OCI-LY3 (cell line): ENCODE data around the gene DAPP1.

Source experiments
- H2AFZ ChIP-seq: fragments of 200-600, 300-600 bp; shearing (Covaris generic); 2 replicates; pipeline ENCODE4 v1.6.0; 2014; ENCODE audit warnings: antibody characterized with exemption, low read depth, low read length
- H3K27ac ChIP-seq: fragments of 200-600, 300-600 bp; sonication (generic); 2 replicates; pipeline ENCODE4 v1.5.1; 2014; ENCODE audit warnings: mild to moderate bottlenecking, low read length, moderate library complexity, mixed read lengths
- H3K27me3 ChIP-seq: fragments of 200-600, 300-600 bp; sonication (generic); 2 replicates; pipeline ENCODE4 v1.6.1; 2014; ENCODE audit warnings: low read depth, low read length, mixed read lengths
- H3K36me3 ChIP-seq: fragments of 200-600, 300-600 bp; sonication (generic); replicated peaks from 2 replicates; pipeline ENCODE3; 2014; ENCODE audit warnings: low read depth, low read length, mixed read lengths
- H3K4me1 ChIP-seq: fragments of 300-600, 200-600 bp; sonication (generic); 2 replicates; pipeline ENCODE4 v1.6.1; 2014; ENCODE audit warnings: low read length, mixed read lengths
- H3K4me2 ChIP-seq: fragments of 200-600, 300-600 bp; sonication (generic); 2 replicates; pipeline ENCODE4 v1.6.1; 2014; ENCODE audit warnings: low read length, mixed read lengths
- H3K4me3 ChIP-seq: fragments of 300-600, 200-600 bp; sonication (generic); 2 replicates; pipeline ENCODE4 v1.5.1; 2014; ENCODE audit warnings: antibody characterized with exemption, mild to moderate bottlenecking, low read length, moderate library complexity
- H3K79me2 ChIP-seq: fragments of 300-600, 200-600 bp; shearing (Covaris generic); 2 replicates; pipeline ENCODE4 v1.6.1; 2014; ENCODE audit warnings: mild to moderate bottlenecking, low read length, mixed read lengths
- H3K9ac ChIP-seq: fragments of 300-600, 200-600 bp; shearing (Covaris generic); 2 replicates; pipeline ENCODE4 v1.6.0; 2014; ENCODE audit warnings: mild to moderate bottlenecking, low read length, moderate library complexity
- H3K9me3 ChIP-seq: fragments of 200-600, 300-600 bp; shearing (Covaris generic); 2 replicates; pipeline ENCODE4 v1.6.1; 2014; ENCODE audit warnings: low read length, mixed read lengths; ENCODE audit not compliant: insufficient read depth
- H4K20me1 ChIP-seq: fragments of 200-600, 300-600 bp; sonication (generic); 2 replicates; pipeline ENCODE4 v1.6.1; 2016; ENCODE audit warnings: low read length, mixed read lengths; ENCODE audit not compliant: insufficient read depth
- CTCF ChIP-seq: fragments of 200-600, 300-600 bp; sonication (generic); IDR thresholded peaks from 2 replicates; pipeline ENCODE4 v1.5.1; 2014; ENCODE audit warnings: antibody characterized with exemption, low read length, low read depth
- EZH2phosphoT487 ChIP-seq: fragments of 200-600 bp; shearing (Covaris generic); IDR thresholded peaks from 2 replicates; pipeline ENCODE4 v1.6.1; 2018; ENCODE audit warnings: antibody characterized with exemption, mixed run types, low read depth

Gene DAPP1

GRCh38 chr4:99824070-99824599 is 7.5 kb downstream of the DAPP1 start:
- TF ChIP-seq CTCF (no peak), EZH2phosphoT487 (no peak)
- Histone ChIP-seq H3K4me1 (peaks cover 50% of the 10 kb centered on the region), H3K79me2 (peaks cover 95% of the 10 kb centered on the region)

GRCh38 chr4:99825272-99825671 is 8.6 kb downstream of the DAPP1 start:
- no peak overlapping the region for H3K9ac ChIP-seq
- H3K4me2 ChIP-seq, result no peak overlapping the region
- no peaks in the 10 kb centered on the region for H3K9me3 ChIP-seq
- no peak overlapping the region for H3K27ac ChIP-seq
- peaks cover 77% of the 10 kb centered on the region for H4K20me1 ChIP-seq
- H3K27me3 ChIP-seq, result no peaks in the 10 kb centered on the region
- H3K4me3 ChIP-seq, result no peak overlapping the region
- H3K4me1 ChIP-seq, result peaks cover 39% of the 10 kb centered on the region
- no peak overlapping the region for H2AFZ ChIP-seq
- peaks cover 41% of the 10 kb centered on the region for H3K36me3 ChIP-seq
- peaks cover 96% of the 10 kb centered on the region for H3K79me2 ChIP-seq
- TF ChIP-seq EZH2phosphoT487 (no peak), CTCF (no peak)

More at GRCh38 chr4:99824070-99824599, 7.5 kb downstream of the DAPP1 start:
- H3K27me3 ChIP-seq, result no peaks in the 10 kb centered on the region
- no peak overlapping the region for H3K4me3 ChIP-seq
- H3K4me2 ChIP-seq, result no peak overlapping the region
- no peak overlapping the region for H2AFZ ChIP-seq
- H4K20me1 ChIP-seq, result peaks cover 78% of the 10 kb centered on the region
- no peaks in the 10 kb centered on the region for H3K9me3 ChIP-seq
- H3K9ac ChIP-seq, result no peak overlapping the region
- H3K36me3 ChIP-seq, result peaks cover 46% of the 10 kb centered on the region
- H3K27ac ChIP-seq, result no peak overlapping the region

- Histone ChIP-seq H3K9me3 (no peaks in the 10 kb centered on the region), H2AFZ (no peak overlapping the region), H3K4me3 (no peak overlapping the region), H3K9ac (no peak overlapping the region), H3K4me2 (no peak overlapping the region), H3K36me3 (peaks cover 41% of the 10 kb centered on the region), H3K27ac (no peak overlapping the region), H3K27me3 (no peaks in the 10 kb centered on the region), H3K79me2 (peaks cover 95% of the 10 kb centered on the region), H4K20me1 (peaks cover 78% of the 10 kb centered on the region), H3K4me1 (peaks cover 31% of the 10 kb centered on the region)
- no peak for TF ChIP-seq CTCF
- TF ChIP-seq EZH2phosphoT487, result no peak
Measured at GRCh38 chr4:99826016-99826415, 9.4 kb downstream of the DAPP1 start.

GRCh38 chr4:99827454-99827853 is 10.8 kb downstream of the DAPP1 start:
- TF ChIP-seq EZH2phosphoT487 (no peak), CTCF (no peak)

More at GRCh38 chr4:99827454-99827853, 10.8 kb downstream of the DAPP1 start:
- Histone ChIP-seq H3K79me2 (peaks cover 97% of the 10 kb centered on the region), H3K4me3 (no peak overlapping the region), H3K27ac (no peak overlapping the region), H3K9me3 (no peaks in the 10 kb centered on the region), H3K4me1 (peaks cover 17% of the 10 kb centered on the region), H3K27me3 (no peaks in the 10 kb centered on the region), H3K9ac (no peak overlapping the region), H3K36me3 (peaks cover 37% of the 10 kb centered on the region), H4K20me1 (peaks cover 78% of the 10 kb centered on the region), H2AFZ (no peak overlapping the region), H3K4me2 (0 out of 2 replicates have a peak overlapping the region, but pooled peaks have one; percentile 9)
